K562 (cell line): ENCODE data around the gene METAP2. TPM values are rescaled to one million over a fixed set of nuclear protein-coding genes. Genes with fewer than 3 reads are reported as not detected.

Source experiments
- ATAC-seq: fragments of 200-7000 bp; cut with Tn5 transposase; 3 replicates; pipeline ENCODE4 v1.9.1; 2020; ENCODE audit warnings: moderate library complexity
- BruUV-seq: library from RNA; stranded (reverse); fragments of 400-500 nt; replicated peaks from 2 replicates; lab custom pipeline; 2021; lab: Mats Ljungman, UMichigan
- CTCF ChIA-PET: fragments of 300-600 bp; formaldehyde crosslinking; extraction: SDS; loops from one replicate; lab custom pipeline; 2021; ENCODE audit warnings: low intra/inter-chr PET ratio; lab: Yijun Ruan, JAX
- POLR2A ChIA-PET: fragments of 300-600, 350-650 bp; sonication (Branson Sonifier 250); formaldehyde crosslinking; extraction: SDS; loops from one replicate; lab custom pipeline; 2021; ENCODE audit warnings: antibody characterized with exemption, inconsistent platforms; lab: Yijun Ruan, JAX
- DNase-seq, 4 experiments: peaks; one replicate each; pipeline versions ENCODE4 v3.0.0 to v3.0.0-alpha.2; 2011 to 2018; ENCODE audit warnings: low spot score in 3 of 4, mixed read lengths in 3 of 4; ENCODE audit errors: extremely low read depth in 1 of 4
- FAIRE-seq: peaks from 2 replicates; lab custom pipeline; 2011; peaks lifted over from hg19 to GRCh38; lab: Jason Lieb, UNC
- H2AFZ ChIP-seq: 2 replicates; pipeline ENCODE4 v1.6.0; 2011; ENCODE audit warnings: low read depth, low read length, control low read depth, inconsistent platforms
- H3K27ac ChIP-seq: fragments of 200-600 bp; 3 replicates; pipeline ENCODE4 v1.8.0; 2011; ENCODE audit warnings: low read depth, mild to moderate bottlenecking, control low read depth, inconsistent platforms, low read length, moderate library complexity, mixed read lengths; ENCODE audit errors: extremely low read depth
- H3K27me3 ChIP-seq, 2 experiments: fragments of 300-600 bp in 1 of 2; 2 replicates in 1 of 2; 3 replicates in 1 of 2; pipeline versions ENCODE4 v1.6.0 to v1.8.0; 2011; ENCODE audit warnings: inconsistent platforms in 2 of 2, low read length in 2 of 2, mild to moderate bottlenecking in 1 of 2, mixed read lengths in 1 of 2, moderate library complexity in 1 of 2; ENCODE audit not compliant: control insufficient read depth in 2 of 2, insufficient read depth in 2 of 2
- H3K36me3 ChIP-seq: fragments of 300-600 bp; 3 replicates; pipeline ENCODE4 v1.8.0; 2011; ENCODE audit warnings: mild to moderate bottlenecking, low read length, inconsistent platforms; ENCODE audit not compliant: control insufficient read depth, insufficient read depth
- H3K4me1 ChIP-seq, 2 experiments: fragments of 200-600 bp in 1 of 2; replicated peaks in 1 of 2; 2 replicates in 1 of 2; 3 replicates in 1 of 2; pipeline versions ENCODE4 v1.5.1 to v1.8.0; 2011; ENCODE audit warnings: inconsistent platforms in 2 of 2, low read length in 2 of 2, mild to moderate bottlenecking in 1 of 2, mixed read lengths in 1 of 2, moderate library complexity in 1 of 2; ENCODE audit not compliant: control insufficient read depth in 2 of 2, insufficient read depth in 2 of 2
- H3K4me2 ChIP-seq: 2 replicates; pipeline ENCODE4 v1.6.1; 2011; ENCODE audit warnings: low read length, control low read depth, inconsistent platforms, mixed read lengths; ENCODE audit not compliant: insufficient read depth
- H3K4me3 ChIP-seq: fragments of 200-600 bp; sonication (generic), shearing (Covaris generic); 2 replicates; pipeline ENCODE4 v1.5.1; 2016; ENCODE audit warnings: control low read depth, inconsistent platforms
- H3K79me2 ChIP-seq: fragments of 200-600 bp; 3 replicates; pipeline ENCODE4 v1.8.0; 2011; ENCODE audit warnings: low read length, inconsistent platforms; ENCODE audit not compliant: control insufficient read depth, insufficient read depth
- H3K9ac ChIP-seq, 2 experiments: 2 replicates each; pipeline versions ENCODE4 v1.6.0 to v1.6.1; 2011; ENCODE audit warnings: low read depth in 2 of 2, low read length in 2 of 2, control low read depth in 1 of 2, inconsistent platforms in 1 of 2, mild to moderate bottlenecking in 1 of 2, mixed read lengths in 1 of 2; ENCODE audit not compliant: insufficient read depth in 1 of 2
- H3K9me1 ChIP-seq: one replicate; pipeline ENCODE4 v1.6.0; 2011; ENCODE audit warnings: inconsistent platforms, mild to moderate bottlenecking, low read length, moderate library complexity; ENCODE audit not compliant: control insufficient read depth, insufficient read depth
- H3K9me3 ChIP-seq: replicated peaks from 2 replicates; pipeline ENCODE4 v1.5.1; 2011; ENCODE audit warnings: low read depth, low read length, inconsistent platforms; ENCODE audit not compliant: control insufficient read depth, insufficient read depth
- H4K20me1 ChIP-seq: replicated peaks from 2 replicates; pipeline ENCODE4 v1.6.1; 2011; ENCODE audit warnings: low read length, inconsistent platforms, mixed read lengths; ENCODE audit not compliant: control insufficient read depth, insufficient read depth
- ADNP ChIP-seq: fragments of 200-800 bp; sonication (Bioruptor generic); IDR thresholded peaks from 2 replicates; pipeline ENCODE4 v1.6.1; 2016; ENCODE audit warnings: missing genetic modification characterization, missing compliant biosample characterization
- BDP1 ChIP-seq: IDR thresholded peaks from 3 replicates; pipeline ENCODE4 v1.6.1; 2011; ENCODE audit not compliant: insufficient read length, insufficient read depth
- CTCFL ChIP-seq: IDR thresholded peaks from 2 replicates; pipeline ENCODE4 v1.6.1; 2011; ENCODE audit warnings: borderline replicate concordance, low read depth, mild to moderate bottlenecking, moderate library complexity, low read length; ENCODE audit not compliant: insufficient read depth, poor library complexity, severe bottlenecking
- FIP1L1 ChIP-seq: fragments of 200-400 bp; formaldehyde crosslinking; IDR thresholded peaks from 2 replicates; pipeline ENCODE4 v1.6.1; 2018; ENCODE audit warnings: mild to moderate bottlenecking, low read depth, low read length; ENCODE audit not compliant: poor library complexity, severe bottlenecking
- TAF15 ChIP-seq: fragments of 200-400 bp; formaldehyde crosslinking; IDR thresholded peaks from 2 replicates; pipeline ENCODE4 v1.6.1; 2017; ENCODE audit warnings: mild to moderate bottlenecking, low read depth, low read length, moderate library complexity
- YY1 ChIP-seq, 3 experiments: IDR thresholded peaks; 2 replicates each; pipeline ENCODE4 v1.6.1; 2011; ENCODE audit warnings: low read length in 2 of 3, mild to moderate bottlenecking in 2 of 3, moderate library complexity in 2 of 3, borderline replicate concordance in 1 of 3, control low read depth in 1 of 3, low read depth in 1 of 3; ENCODE audit not compliant: insufficient read depth in 3 of 3, insufficient replicate concordance in 2 of 3, control insufficient read depth in 1 of 3, insufficient read length in 1 of 3; ENCODE audit errors: extremely low read depth in 1 of 3
- ZBTB8A ChIP-seq: fragments of 450-650 bp; IDR thresholded peaks from 2 replicates; pipeline ENCODE4 v1.6.1; 2018; ENCODE audit warnings: mild to moderate bottlenecking, moderate library complexity; ENCODE audit not compliant: partially characterized antibody
- ZNF583 ChIP-seq: fragments of 250-450 bp; sonication (Bioruptor Pico); IDR thresholded peaks from 2 replicates; pipeline ENCODE4 v1.4.0; 2020
- WGBS: fragments of 100-300 bp; shearing (Covaris generic); methylation state at CpG from one replicate; pipeline ENCODE4 v1.1.6; 2016; ENCODE audit warnings: low coverage, mixed read lengths; ENCODE audit not compliant: insufficient coverage; ENCODE audit errors: missing lambda C conversion rate; 5-methylcytosine and 5-hydroxymethylcytosine counted together
- in situ Hi-C: fragments of 300-500 bp; cut with MboI; formaldehyde crosslinking; loops from 4 replicates; pipeline ENCODE4 v1.15.0; 2018; ENCODE audit warnings: inconsistent platforms, mixed read lengths
- intact Hi-C: fragments of 100-400 bp; cut with micrococcal nuclease; formaldehyde crosslinking; loops from 2 replicates; pipeline ENCODE4 v1.14.2; 2022
- polyA plus RNA-seq, 8 experiments: library from polyadenylated mRNA; depleted of rRNA in 4 of 8; stranded (reverse) in 5 of 8; unstranded in 3 of 8; fragments of >200 nt; fragmentation: Nextera tagmentation in 2 of 8; fragmentation: Illumina TruSeq in 1 of 8; extraction: Ambion mirVana in 2 of 8; extraction: Trizol in 1 of 8; gene quantifications; 2 replicates each; pipeline versions ENCODE4 v1.2.1 to v1.2.3, GENCODE V29; 2011 to 2014; ENCODE audit warnings: inconsistent platforms in 1 of 8, missing spikeins in 1 of 8
- total RNA-seq, 7 experiments: library from RNA; depleted of rRNA in 6 of 7; stranded (reverse); fragments of >200 nt in 6 of 7; fragmentation: Illumina TruSeq in 2 of 7; extraction: Trizol in 2 of 7; gene quantifications; 2 replicates each; pipeline versions ENCODE4 v1.2.1 to v1.2.3, GENCODE V29; 2011 to 2021; ENCODE audit warnings: low replicate concordance in 1 of 7
- TF ChIP-seq, protein P1 (sequence below): sonication (generic); formaldehyde crosslinking; IDR thresholded peaks from 2 replicates; pipeline ENCODE4 v1.8.0; 2022; ENCODE audit warnings: mild to moderate bottlenecking, missing genetic modification reagents

The METAP2 gene
- total and polyA plus RNA-seq, 9 of the 15 experiments (the other 6 are each of a cell fraction or from before 2014, with no cell fraction given), result 75.5 to 205 (median 164) TPM

GRCh38 chr12:95532851-95533250 is 58.9 kb downstream of the METAP2 start (continued):
- TF ChIP-seq YY1 (IDR thresholded peaks at IDR 0.05; ENCODE audit: borderline replicate concordance in 1 of 3, control insufficient read depth in 1 of 3, extremely low read depth in 1 of 3, insufficient read depth in 3 of 3, insufficient read length in 1 of 3, insufficient replicate concordance in 2 of 3, low read depth in 1 of 3, low read length in 2 of 3) (no peak), ZBTB8A (no peak), TAF15 (no peak), ZNF583 (CRISPR knock-in tag) (no peak)

GRCh38 chr12:95533985-95534384 is 60.0 kb downstream of the METAP2 start:
- no peaks in the 10 kb centered on the region for H4K20me1 ChIP-seq
- BruUV-seq, result no TSS peak
- no peak for TF ChIP-seq ADNP
- TF ChIP-seq BDP1, result no peak
- TF ChIP-seq CTCFL, result no peak
- TF ChIP-seq FIP1L1, result no peak
- TF ChIP-seq, protein P1, sequence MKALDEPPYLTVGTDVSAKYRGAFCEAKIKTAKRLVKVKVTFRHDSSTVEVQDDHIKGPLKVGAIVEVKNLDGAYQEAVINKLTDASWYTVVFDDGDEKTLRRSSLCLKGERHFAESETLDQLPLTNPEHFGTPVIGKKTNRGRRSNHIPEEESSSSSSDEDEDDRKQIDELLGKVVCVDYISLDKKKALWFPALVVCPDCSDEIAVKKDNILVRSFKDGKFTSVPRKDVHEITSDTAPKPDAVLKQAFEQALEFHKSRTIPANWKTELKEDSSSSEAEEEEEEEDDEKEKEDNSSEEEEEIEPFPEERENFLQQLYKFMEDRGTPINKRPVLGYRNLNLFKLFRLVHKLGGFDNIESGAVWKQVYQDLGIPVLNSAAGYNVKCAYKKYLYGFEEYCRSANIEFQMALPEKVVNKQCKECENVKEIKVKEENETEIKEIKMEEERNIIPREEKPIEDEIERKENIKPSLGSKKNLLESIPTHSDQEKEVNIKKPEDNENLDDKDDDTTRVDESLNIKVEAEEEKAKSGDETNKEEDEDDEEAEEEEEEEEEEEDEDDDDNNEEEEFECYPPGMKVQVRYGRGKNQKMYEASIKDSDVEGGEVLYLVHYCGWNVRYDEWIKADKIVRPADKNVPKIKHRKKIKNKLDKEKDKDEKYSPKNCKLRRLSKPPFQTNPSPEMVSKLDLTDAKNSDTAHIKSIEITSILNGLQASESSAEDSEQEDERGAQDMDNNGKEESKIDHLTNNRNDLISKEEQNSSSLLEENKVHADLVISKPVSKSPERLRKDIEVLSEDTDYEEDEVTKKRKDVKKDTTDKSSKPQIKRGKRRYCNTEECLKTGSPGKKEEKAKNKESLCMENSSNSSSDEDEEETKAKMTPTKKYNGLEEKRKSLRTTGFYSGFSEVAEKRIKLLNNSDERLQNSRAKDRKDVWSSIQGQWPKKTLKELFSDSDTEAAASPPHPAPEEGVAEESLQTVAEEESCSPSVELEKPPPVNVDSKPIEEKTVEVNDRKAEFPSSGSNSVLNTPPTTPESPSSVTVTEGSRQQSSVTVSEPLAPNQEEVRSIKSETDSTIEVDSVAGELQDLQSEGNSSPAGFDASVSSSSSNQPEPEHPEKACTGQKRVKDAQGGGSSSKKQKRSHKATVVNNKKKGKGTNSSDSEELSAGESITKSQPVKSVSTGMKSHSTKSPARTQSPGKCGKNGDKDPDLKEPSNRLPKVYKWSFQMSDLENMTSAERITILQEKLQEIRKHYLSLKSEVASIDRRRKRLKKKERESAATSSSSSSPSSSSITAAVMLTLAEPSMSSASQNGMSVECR (CRISPR knock-in tag), result no peak
- H3K27ac ChIP-seq, result no peak overlapping the region
- ATAC-seq (0 out of 3 replicates have a peak, but pooled peaks have one; percentile 24), FAIRE-seq (no peak), DNase-seq (no peak)
- no peak overlapping the region for H3K9ac ChIP-seq
- POLR2A ChIA-PET, result interaction anchor here (1.2 to 1.3 kb wide), 2 partner anchors 12 to 461 kb away, joined by 5 to 7 read pairs; partner anchors contain the start of gene NR2C1
- H3K9me1 ChIP-seq, result no peaks in the 10 kb centered on the region
- no peak overlapping the region for H3K4me2 ChIP-seq
- in situ Hi-C loops, result loop anchor here (5.0 kb wide), 1 partner anchor 417 kb away; no protein-coding TSS in a partner anchor
- no peak overlapping the region for H3K4me3 ChIP-seq
- no peak overlapping the region for H2AFZ ChIP-seq
- intact Hi-C loops, result loop anchor here (1.0 to 2.0 kb wide), 3 partner anchors 197 to 417 kb away; no protein-coding TSS in a partner anchor
- H3K27me3 ChIP-seq, result no peaks in the 10 kb centered on the region
- no peaks in the 10 kb centered on the region for H3K79me2 ChIP-seq
- no peaks in the 10 kb centered on the region for H3K4me1 ChIP-seq
- CTCF ChIA-PET, result interaction anchor here (4.1 kb wide), 1 partner anchor 417 kb away, joined by 25 read pairs; no protein-coding TSS in a partner anchor
- no peaks in the 10 kb centered on the region for H3K9me3 ChIP-seq
- H3K36me3 ChIP-seq, result no peaks in the 10 kb centered on the region
- 48% methylated on average over 4 of the region's 4 CpGs for WGBS
